ENCODE data around the gene GNG2.

GNG2 gene

GRCh38 chr14:51942971-51943370 is 82.6 kb downstream of the GNG2 start:
- DNase-seq (ENCODE audit: low read depth), result no peak

GRCh38 chr14:51950007-51950406 is 89.6 kb downstream of the GNG2 start:
- no peak for DNase-seq (ENCODE audit: low read depth)

GRCh38 chr14:51951656-51952055 is 91.2 kb downstream of the GNG2 start:
- DNase-seq (ENCODE audit: low read depth), result no peak

DNA sequence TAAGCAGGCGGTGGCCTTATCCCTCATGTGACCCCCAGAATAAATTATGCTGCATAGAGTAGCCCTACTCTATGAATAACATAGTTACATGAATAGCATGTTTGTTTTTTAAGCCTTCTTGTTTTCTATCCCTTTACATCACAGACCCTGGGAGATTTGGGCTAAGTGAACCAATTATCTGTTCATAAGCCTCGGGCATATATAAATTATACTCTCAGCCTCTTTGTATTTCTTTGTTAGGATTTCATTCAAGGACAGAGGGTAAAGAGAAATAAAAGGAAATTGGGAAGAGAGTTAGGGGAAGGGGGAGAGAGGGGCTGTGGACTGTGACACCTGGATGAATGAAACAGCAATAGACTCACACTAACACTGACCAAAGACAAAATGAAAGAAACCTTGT is 93.6 kb downstream of the GNG2 start:
- no peak for DNase-seq (ENCODE audit: low read depth)

DNA sequence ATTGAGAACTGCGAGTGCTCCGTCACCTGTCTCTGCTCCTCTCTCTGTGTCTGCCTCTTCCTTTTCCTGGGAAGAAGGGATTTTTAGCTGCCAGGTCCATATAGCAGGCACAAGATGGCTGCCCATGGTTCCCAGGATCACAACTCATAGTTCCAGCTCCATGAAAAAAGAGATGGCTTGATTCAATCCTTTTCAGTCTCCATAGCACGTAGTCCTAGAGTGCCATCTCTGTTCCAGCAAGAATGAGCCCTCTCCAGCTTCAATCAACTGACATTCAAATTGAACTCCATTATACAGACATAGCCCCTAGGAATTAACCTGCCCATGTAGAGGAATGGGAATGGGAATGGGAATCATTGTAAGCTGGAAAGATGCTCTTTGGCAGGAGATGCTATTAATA is 94.2 kb downstream of the GNG2 start:
- DNase-seq (ENCODE audit: low read depth), result no peak

- DNase-seq (ENCODE audit: low read depth), result no peak
Observed at GRCh38 chr14:51957950-51958349, 97.5 kb downstream of the GNG2 start.

GRCh38 chr14:51959928-51960327 is 99.5 kb downstream of the GNG2 start:
- no peak for DNase-seq (ENCODE audit: low read depth)

DNA sequence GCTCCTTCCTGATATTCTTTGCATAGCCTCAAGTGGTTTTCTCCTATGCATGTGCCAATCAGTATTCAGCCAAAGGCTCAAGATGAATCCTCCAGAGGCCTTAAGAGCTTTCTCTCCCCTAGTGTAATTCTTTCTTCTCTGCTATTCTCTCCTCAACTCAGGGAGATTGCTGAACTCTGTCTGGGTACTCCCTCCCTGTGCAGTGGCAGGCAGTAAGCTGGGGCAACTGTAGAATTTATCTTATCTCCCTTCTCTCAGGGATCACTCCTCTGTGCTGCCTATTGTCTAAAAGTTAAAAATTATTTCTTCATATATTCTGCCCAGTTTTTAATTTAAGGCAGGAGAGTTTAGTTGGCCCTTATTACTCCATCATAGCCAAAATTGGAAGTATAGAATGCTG is 100.5 kb downstream of the GNG2 start:
- no peak for DNase-seq (ENCODE audit: low read depth)

- DNase-seq (ENCODE audit: low read depth), result no peak
Observed at GRCh38 chr14:51962711-51963110, 102.3 kb downstream of the GNG2 start.

DNA sequence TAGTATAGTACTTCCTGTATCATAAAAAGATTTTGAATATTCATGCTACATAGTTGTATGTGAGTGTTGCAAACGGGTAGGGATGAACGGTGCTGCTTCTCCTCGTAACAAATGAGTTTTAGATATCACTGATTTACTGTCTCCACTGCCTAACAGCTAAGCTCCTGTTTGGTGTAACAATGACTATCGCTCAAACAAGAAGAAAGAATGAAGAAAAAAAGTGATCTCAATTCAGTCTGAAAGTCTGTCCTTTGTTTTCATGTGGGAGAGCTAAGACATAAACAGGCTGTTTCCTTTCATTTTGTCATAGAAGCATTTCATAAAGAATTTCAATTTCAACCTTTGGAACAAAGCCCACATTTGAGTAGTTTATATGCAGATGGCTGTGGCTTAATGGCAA is 102.9 kb downstream of the GNG2 start:
- no peak for DNase-seq (ENCODE audit: low read depth)

GRCh38 chr14:51967521-51967920 is 107.1 kb downstream of the GNG2 start:
- DNase-seq (ENCODE audit: low read depth), result no peak

DNA sequence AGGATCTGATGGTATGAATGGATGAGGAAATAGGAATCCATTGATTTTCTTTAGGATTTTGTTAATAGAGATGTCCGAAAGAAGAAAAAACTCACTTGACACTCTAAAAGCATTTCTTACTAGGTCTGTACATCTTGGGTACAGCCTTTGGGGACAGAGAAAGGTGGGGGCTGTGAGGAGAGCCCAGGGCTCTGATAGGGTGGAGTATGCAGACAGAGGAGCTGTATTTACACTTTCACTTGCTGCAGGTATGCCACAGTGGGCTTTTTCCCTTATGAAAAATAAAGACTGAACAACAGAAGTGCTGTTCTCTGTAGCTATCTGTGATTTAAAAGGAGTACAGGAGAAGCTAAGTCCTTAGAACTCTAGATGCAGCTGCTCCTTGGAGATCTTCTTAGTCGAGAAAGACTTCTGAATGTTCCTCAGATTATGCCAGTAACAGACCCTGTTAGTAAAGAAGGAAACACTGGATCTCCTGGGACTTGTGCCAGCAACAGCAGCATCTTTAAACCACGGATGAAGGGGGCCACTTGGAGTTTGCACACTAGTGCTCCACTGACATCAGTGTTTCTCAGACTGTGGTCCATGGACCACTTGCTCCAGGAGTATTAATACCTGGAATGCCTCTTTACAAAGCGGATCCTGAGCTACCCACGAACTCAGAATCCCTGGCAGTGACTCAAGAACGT is 109.6 kb downstream of the GNG2 start:
- no peak for DNase-seq (ENCODE audit: low read depth)

DNA sequence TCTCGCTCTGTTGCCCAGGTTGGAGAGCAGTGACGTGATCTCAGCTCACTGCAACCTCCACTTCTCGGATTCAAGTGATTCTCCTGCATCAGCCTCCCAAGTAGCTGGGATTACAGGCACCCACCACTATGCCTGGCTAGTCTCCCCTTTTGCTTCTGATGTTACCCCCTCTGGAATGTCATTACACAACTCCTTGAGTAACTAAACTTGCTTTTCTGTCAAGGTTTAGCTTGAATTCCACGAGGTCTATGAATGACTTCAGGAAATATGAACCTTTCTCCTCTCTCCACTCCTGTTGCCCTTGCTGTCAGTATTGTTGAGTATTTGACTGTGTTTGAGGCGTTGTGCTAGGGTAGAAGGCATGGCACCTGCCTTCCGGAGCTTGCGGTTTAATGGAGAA is 112.2 kb downstream of the GNG2 start:
- no peak for DNase-seq (ENCODE audit: low read depth)

GRCh38 chr14:51977075-51977474 is 116.7 kb downstream of the GNG2 start:
- no peak for DNase-seq (ENCODE audit: low read depth)

GRCh38 chr14:51978681-51979085 is 118.3 kb downstream of the GNG2 start:
- DNase-seq (ENCODE audit: low read depth), result no peak

DNA sequence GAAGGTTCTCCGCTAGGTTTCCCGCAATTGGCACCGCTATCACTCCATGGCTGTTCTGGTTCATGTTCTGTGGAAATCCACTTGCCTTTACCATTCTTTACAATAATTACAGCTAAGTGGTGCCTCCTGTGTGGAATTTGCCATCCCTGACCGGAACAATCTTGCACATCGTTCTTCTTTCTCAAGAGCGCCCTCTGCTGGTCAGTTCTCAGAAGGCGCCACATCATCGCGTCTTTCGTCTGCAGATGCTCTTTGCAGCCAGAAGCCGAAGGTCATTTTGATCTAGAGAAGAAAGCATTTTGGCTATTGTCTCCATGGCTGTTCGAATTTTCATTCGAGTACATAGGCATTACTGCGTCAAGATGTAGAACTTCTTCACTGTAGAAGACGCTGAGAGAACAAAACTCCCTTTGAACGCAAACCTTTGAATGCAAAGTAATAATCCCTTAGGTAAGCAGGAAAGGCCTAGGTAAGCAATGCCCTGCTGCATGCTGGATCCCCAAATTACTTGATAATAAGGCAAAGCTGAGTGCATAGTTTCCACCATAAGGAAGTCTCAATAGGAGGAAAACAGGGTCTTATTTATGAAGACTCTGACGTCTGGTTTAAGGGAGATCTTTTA is 118.8 kb downstream of the GNG2 start:
- peak; percentile 74 for DNase-seq (ENCODE audit: low read depth)

GRCh38 chr14:51981218-51981854 is 120.9 kb downstream of the GNG2 start:
- no peak for DNase-seq (ENCODE audit: low read depth)

DNA sequence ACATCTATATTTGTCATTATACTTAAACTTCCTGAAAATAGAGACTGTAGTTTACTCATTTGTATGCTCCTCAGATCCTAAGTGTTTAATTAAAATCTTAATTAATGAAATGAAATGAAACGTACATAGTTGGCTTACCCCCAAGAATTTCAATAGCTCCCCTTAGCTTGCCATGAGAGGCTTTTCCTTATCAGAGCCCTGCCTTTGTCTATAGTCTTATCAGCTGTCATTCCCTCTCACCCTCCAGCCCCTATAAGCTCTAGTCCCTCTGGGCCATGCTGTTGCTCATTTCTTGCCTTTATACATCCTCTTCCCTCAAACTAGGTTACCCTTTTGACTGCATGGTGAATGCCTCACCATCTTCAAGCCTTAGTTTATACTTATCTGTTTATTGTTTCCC is 127.8 kb downstream of the GNG2 start:
- no peak for DNase-seq (ENCODE audit: low read depth)

GRCh38 chr14:51989293-51990234 is 129.2 kb downstream of the GNG2 start, which contains the start of gene RTRAF:
Gene RTRAF (plus strand): TSS chr14:51989546. CDS start chr14:51989640, 94 bp downstream.
- DNase-seq (ENCODE audit: low read depth), result peak; percentile 90

DNA sequence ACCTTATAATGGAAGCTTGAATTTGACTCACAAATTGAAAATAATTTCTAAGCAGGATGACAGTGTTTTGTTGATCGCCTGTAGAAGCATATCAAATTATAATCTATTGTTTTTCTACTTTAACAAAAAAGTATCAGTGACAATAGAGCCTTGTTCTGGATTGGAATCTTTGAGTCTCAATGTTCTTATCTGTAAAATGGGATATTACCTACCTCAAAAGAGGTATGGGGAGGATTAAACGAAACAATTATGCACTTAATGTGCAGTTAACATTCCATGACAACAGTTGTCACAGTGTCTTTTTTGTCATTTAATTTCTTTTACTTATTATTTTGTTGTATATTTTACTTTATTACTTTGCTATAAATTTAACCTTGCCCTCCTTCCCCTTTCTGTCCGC is 130.1 kb downstream of the GNG2 start:
- DNase-seq (ENCODE audit: low read depth), result no peak

DNA sequence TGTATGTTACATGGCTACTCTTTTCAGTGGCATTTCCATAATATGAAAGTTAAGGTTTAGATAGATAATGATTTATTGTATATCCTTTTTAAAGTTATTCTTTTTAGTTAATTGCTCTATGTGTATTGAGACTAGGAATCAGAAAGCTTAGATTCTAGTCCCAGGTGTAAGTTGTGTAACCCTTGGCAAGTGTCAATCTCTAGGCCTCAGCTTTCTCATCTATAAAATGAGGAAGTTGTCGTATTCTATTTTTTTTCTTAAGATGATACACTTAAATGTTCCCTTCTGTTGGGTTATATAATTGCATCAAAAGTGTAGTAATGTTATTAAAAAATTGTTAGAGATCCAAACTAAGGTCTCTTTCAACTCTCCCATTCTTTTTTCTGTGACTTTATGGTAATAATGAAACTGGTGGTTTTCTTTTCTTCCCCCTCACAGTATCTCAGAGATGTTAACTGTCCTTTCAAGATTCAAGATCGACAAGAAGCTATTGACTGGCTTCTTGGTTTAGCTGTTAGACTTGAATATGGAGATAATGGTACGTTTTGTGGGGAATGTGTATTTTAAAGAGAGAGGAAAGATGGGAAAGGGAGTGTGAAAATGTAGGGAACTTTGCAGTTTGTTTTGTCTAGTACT is 133.0 kb downstream of the GNG2 start:
- no peak for DNase-seq (ENCODE audit: low read depth)
